Colonic mucosa (tissue), 4 donors: Measurements from ENCODE around the gene HIVEP3. TPM values are rescaled to one million over a fixed set of nuclear protein-coding genes. Genes with fewer than 3 reads are reported as not detected.

Experiments used
- DNase-seq: peaks from one replicate; pipeline ENCODE4 v3.0.0-alpha.2; 2020
- H3K27ac ChIP-seq: fragments of 200-600 bp; one replicate; pipeline ENCODE4 v1.8.0; 2021
- H3K27me3 ChIP-seq: fragments of 200-600 bp; one replicate; pipeline ENCODE4 v1.8.0; 2021
- H3K36me3 ChIP-seq: fragments of 200-600 bp; one replicate; pipeline ENCODE4 v1.8.0; 2021
- H3K4me1 ChIP-seq: fragments of 200-600 bp; one replicate; pipeline ENCODE4 v1.8.0; 2021; ENCODE audit warnings: mild to moderate bottlenecking
- H3K4me3 ChIP-seq: fragments of 200-600 bp; one replicate; pipeline ENCODE4 v1.8.0; 2021
- H3K9ac ChIP-seq, 2 donors: one replicate each; pipeline ENCODE4 v1.7.0; 2013; ENCODE audit warnings: control low read depth in 2 of 2, low read depth in 2 of 2, low read length in 2 of 2
- H3K9me3 ChIP-seq: fragments of 200-600 bp; one replicate; pipeline ENCODE4 v1.8.0; 2021
- CTCF ChIP-seq: fragments of 200-600 bp; IDR thresholded peaks from one replicate; pipeline ENCODE4 v1.8.0; 2022; ENCODE audit warnings: antibody characterized with exemption, mild to moderate bottlenecking
- intact Hi-C: fragments of 100-400 bp; cut with DNase I; formaldehyde crosslinking; loops from one replicate; pipeline ENCODE4 v1.14.1; 2022
- total RNA-seq, 2 donors: library from RNA; stranded (reverse); fragmentation: NEBNext Ultra II Directional in 1 of 2; extraction: Animal tissue kit (Norgen Biotek cat#: 25700) in 1 of 2; gene quantifications; one replicate each; pipeline ENCODE4 v1.2.1, GENCODE V29; 2021
- donor health status: healthy.
- donor health status: DM: no; HTN: no; CAD: no.
- donor health status: DM: no; HTN: no; CAD: no.

Gene HIVEP3
- total RNA-seq, 2 donors from 2014 or later: 1.9 to 3.3 TPM

GRCh38 chr1:41876576-41877445, 41.9 kb downstream of the HIVEP3 start:
- TF ChIP-seq CTCF: no peak
- H3K4me1 ChIP-seq: no peaks in the 10 kb centered on the region
- intact Hi-C loops: no loop called here
- no peaks in the 10 kb centered on the region for H3K36me3 ChIP-seq
- H3K27ac ChIP-seq: no peak overlapping the region
- no peak overlapping the region for H3K9ac ChIP-seq
- DNase-seq: no peak
- H3K4me3 ChIP-seq: no peak overlapping the region
- H3K9me3 ChIP-seq: no peaks in the 10 kb centered on the region
- H3K27me3 ChIP-seq: no peaks in the 10 kb centered on the region

GRCh38 chr1:41875487-41875886, 43.2 kb downstream of the HIVEP3 start:
- no peak overlapping the region for H3K9ac ChIP-seq
- H3K4me1 ChIP-seq: no peaks in the 10 kb centered on the region
- H3K27me3 ChIP-seq: no peaks in the 10 kb centered on the region
- TF ChIP-seq CTCF: no peak
- intact Hi-C loops: no loop called here
- H3K36me3 ChIP-seq: no peaks in the 10 kb centered on the region
- H3K27ac ChIP-seq: no peak overlapping the region
- no peaks in the 10 kb centered on the region for H3K9me3 ChIP-seq
- no peak overlapping the region for H3K4me3 ChIP-seq
- DNase-seq: no peak

GRCh38 chr1:41874903-41875411, 43.8 kb downstream of the HIVEP3 start:
- no peaks in the 10 kb centered on the region for H3K4me1 ChIP-seq
- H3K27ac ChIP-seq: no peak overlapping the region
- no peaks in the 10 kb centered on the region for H3K9me3 ChIP-seq
- intact Hi-C loops: no loop called here
- no peaks in the 10 kb centered on the region for H3K27me3 ChIP-seq
- DNase-seq: no peak
- no peaks in the 10 kb centered on the region for H3K36me3 ChIP-seq
- no peak overlapping the region for H3K9ac ChIP-seq
- H3K4me3 ChIP-seq: no peak overlapping the region
- no peak for TF ChIP-seq CTCF

GRCh38 chr1:41874151-41874719, 44.5 kb downstream of the HIVEP3 start:
- H3K9ac ChIP-seq: no peak overlapping the region
- H3K9me3 ChIP-seq: no peaks in the 10 kb centered on the region
- intact Hi-C loops: no loop called here
- H3K36me3 ChIP-seq: no peaks in the 10 kb centered on the region
- DNase-seq: no peak
- H3K27me3 ChIP-seq: no peaks in the 10 kb centered on the region
- no peak overlapping the region for H3K27ac ChIP-seq
- no peak overlapping the region for H3K4me3 ChIP-seq
- H3K4me1 ChIP-seq: no peaks in the 10 kb centered on the region
- TF ChIP-seq CTCF: no peak

GRCh38 chr1:41872074-41872473, 46.6 kb downstream of the HIVEP3 start:
- Histone ChIP-seq H3K36me3 (no peaks in the 10 kb centered on the region), H3K27me3 (no peaks in the 10 kb centered on the region), H3K4me1 (no peaks in the 10 kb centered on the region), H3K9ac (no peak overlapping the region), H3K9me3 (no peaks in the 10 kb centered on the region), H3K4me3 (no peak overlapping the region), H3K27ac (no peak overlapping the region)
- no peak for TF ChIP-seq CTCF
- intact Hi-C loops: no loop called here
- no peak for DNase-seq
